Measurements from ENCODE around the gene PABPC3. TPM values are rescaled to one million over a fixed set of nuclear protein-coding genes. Genes with fewer than 3 reads are reported as not detected.

Gene PABPC3
- total RNA-seq, 6 donors from 2014 or later, result 0.11 to 0.20 (median 0.17) TPM; not detected in 3

- 28 to 52% methylated on average over 3 of the region's 3 CpGs for WGBS, 2 donors
- DNase-seq, result no peak
- H3K27ac ChIP-seq, result no peak overlapping the region
These were observed 28.9 kb upstream of the PABPC3 start for GRCh38 chr13:25067064-25067463.

GRCh38 chr13:25068810-25069209, 27.1 kb upstream of the PABPC3 start:
- Histone ChIP-seq H3K27ac (no peak overlapping the region), H3K4me1 (no peaks in the 10 kb centered on the region), H3K27me3 (no peaks in the 10 kb centered on the region), H3K4me3 (no peak overlapping the region), H3K9me3 (no peaks in the 10 kb centered on the region), H3K36me3 (no peaks in the 10 kb centered on the region)
- no peak for TF ChIP-seq POLR2A (IDR thresholded peaks at IDR 0.05)
- TF ChIP-seq POLR2AphosphoS5 (IDR thresholded peaks at IDR 0.05), result no peak
- TF ChIP-seq, protein P1, sequence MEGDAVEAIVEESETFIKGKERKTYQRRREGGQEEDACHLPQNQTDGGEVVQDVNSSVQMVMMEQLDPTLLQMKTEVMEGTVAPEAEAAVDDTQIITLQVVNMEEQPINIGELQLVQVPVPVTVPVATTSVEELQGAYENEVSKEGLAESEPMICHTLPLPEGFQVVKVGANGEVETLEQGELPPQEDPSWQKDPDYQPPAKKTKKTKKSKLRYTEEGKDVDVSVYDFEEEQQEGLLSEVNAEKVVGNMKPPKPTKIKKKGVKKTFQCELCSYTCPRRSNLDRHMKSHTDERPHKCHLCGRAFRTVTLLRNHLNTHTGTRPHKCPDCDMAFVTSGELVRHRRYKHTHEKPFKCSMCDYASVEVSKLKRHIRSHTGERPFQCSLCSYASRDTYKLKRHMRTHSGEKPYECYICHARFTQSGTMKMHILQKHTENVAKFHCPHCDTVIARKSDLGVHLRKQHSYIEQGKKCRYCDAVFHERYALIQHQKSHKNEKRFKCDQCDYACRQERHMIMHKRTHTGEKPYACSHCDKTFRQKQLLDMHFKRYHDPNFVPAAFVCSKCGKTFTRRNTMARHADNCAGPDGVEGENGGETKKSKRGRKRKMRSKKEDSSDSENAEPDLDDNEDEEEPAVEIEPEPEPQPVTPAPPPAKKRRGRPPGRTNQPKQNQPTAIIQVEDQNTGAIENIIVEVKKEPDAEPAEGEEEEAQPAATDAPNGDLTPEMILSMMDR (IDR thresholded peaks at IDR 0.05), result no peak
- TF ChIP-seq EP300 (IDR thresholded peaks at IDR 0.05), result no peak
- DNase-seq (peak in 1 of 2 donors; percentile 39), ATAC-seq (ENCODE audit: low FRiP score in 2 of 2) (peak in 1 of 2 donors; percentile 22)
- 84 to 88% methylated on average over 25 of the region's 26 CpGs for WGBS, 2 donors

More at GRCh38 chr13:25067064-25067463, 28.9 kb upstream of the PABPC3 start:
- H3K4me3 ChIP-seq, result no peak overlapping the region
- H3K36me3 ChIP-seq, result no peaks in the 10 kb centered on the region
- TF ChIP-seq POLR2A (IDR thresholded peaks at IDR 0.05) (no peak), EP300 (IDR thresholded peaks at IDR 0.05) (no peak)
- TF ChIP-seq, protein P1 (IDR thresholded peaks at IDR 0.05), result no peak
- ATAC-seq (ENCODE audit: low FRiP score in 2 of 2), result no peak
- no peaks in the 10 kb centered on the region for H3K27me3 ChIP-seq
- H3K9me3 ChIP-seq, result no peaks in the 10 kb centered on the region
- no peaks in the 10 kb centered on the region for H3K4me1 ChIP-seq

DNA sequence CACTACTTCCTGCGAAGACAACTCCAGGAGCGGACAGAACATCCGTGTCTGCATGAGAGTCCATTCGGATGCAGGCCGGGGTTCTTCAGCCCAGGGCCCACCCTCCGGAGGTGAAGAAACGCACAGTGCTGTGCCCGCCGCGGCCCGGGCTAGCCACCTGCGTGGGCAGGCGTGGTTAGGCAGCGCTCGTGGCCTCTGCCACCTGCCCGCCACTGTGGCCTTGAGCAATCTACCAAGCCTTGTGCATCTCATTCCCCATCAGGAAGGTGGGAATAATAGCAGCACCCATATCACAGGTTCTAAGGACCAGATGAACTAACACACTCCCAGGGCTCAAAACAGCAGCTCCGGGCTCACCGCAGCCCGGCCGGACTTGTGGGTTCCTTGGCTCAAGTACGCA, 26.7 kb upstream of the PABPC3 start:
- Histone ChIP-seq H3K4me1 (no peaks in the 10 kb centered on the region), H3K27me3 (no peaks in the 10 kb centered on the region), H3K9me3 (no peaks in the 10 kb centered on the region), H3K27ac (no peak overlapping the region), H3K36me3 (no peaks in the 10 kb centered on the region), H3K4me3 (no peak overlapping the region)
- no peak for TF ChIP-seq EP300 (IDR thresholded peaks at IDR 0.05)
- ATAC-seq (ENCODE audit: low FRiP score in 2 of 2) (peak in 1 of 2 donors; percentile 59), DNase-seq (peak in 1 of 2 donors; percentile 63)
- 83% methylated on average over 20 of the region's 21 CpGs; no CpG with 5 or more reads in 1 of the 2 donors for WGBS, 2 donors

DNA sequence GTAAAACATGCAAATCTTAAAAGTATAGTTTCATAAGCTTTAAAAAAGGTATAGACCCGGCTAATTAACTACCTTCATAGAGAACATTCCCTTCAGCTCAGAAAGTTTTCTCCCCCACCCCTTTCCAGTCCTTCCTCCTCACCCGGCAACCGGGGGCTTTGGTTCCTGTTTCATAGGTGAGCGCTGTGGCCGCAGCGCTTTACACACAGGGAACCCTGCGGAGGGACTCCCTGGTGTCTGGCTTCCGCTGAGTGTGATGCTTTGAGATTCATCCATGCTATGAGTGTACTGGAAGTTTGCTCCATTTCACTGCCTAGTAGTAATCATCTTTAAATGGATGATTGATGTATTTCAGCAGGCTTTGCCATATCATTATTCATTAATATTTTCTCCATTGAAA, 26.0 kb upstream of the PABPC3 start:
- Histone ChIP-seq H3K4me1 (no peaks in the 10 kb centered on the region), H3K4me3 (no peak overlapping the region), H3K36me3 (no peaks in the 10 kb centered on the region), H3K27me3 (no peaks in the 10 kb centered on the region), H3K9me3 (no peaks in the 10 kb centered on the region), H3K27ac (no peak overlapping the region)
- no peak for ATAC-seq (ENCODE audit: low FRiP score in 2 of 2)
- 30 to 31% methylated on average over 8 of the region's 8 CpGs for WGBS, 2 donors
- DNase-seq, result no peak
- TF ChIP-seq, protein P1 (IDR thresholded peaks at IDR 0.05), result no peak
- TF ChIP-seq POLR2AphosphoS5 (IDR thresholded peaks at IDR 0.05) (no peak), EP300 (IDR thresholded peaks at IDR 0.05) (no peak), POLR2A (IDR thresholded peaks at IDR 0.05) (no peak)

DNA sequence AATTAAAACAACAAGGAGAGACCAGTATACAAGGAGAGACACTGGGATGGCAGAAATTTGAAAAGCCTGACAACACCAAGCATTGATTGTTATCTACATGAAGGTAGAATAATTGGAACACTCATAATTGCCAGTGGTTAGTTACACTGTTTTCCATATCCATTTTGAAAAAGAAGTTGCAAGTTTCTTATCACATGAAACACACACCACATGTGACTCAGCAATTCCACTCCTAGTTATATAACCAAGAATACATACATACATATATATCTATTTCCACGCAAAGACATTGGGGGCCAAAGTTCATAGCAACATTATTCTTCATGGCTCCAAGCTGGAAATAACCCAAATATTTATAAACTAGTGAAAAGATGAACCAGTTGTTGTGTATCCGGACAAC, 15.2 kb upstream of the PABPC3 start:
- Histone ChIP-seq H3K36me3 (no peaks in the 10 kb centered on the region), H3K9me3 (no peaks in the 10 kb centered on the region), H3K4me3 (no peak overlapping the region), H3K27me3 (no peaks in the 10 kb centered on the region), H3K27ac (no peak overlapping the region), H3K4me1 (no peaks in the 10 kb centered on the region)
- ATAC-seq (ENCODE audit: low FRiP score in 2 of 2) (no peak), DNase-seq (no peak)
- WGBS, 2 donors, result 64 to 66% methylated on average over 2 of the region's 2 CpGs
- TF ChIP-seq, protein P1 (IDR thresholded peaks at IDR 0.05), result no peak
- TF ChIP-seq EP300 (IDR thresholded peaks at IDR 0.05) (no peak), POLR2A (IDR thresholded peaks at IDR 0.05) (no peak), POLR2AphosphoS5 (IDR thresholded peaks at IDR 0.05) (no peak)

Measured in upper lobe of left lung (tissue), 6 donors.